GM23338 (cell line): ENCODE measurements around the gene MUC5AC. TPM values are rescaled to one million over a fixed set of nuclear protein-coding genes. Genes with fewer than 3 reads are reported as not detected.

Source experiments
- ATAC-seq: fragments of 200-7000 bp; cut with Tn5 transposase; 3 replicates; pipeline ENCODE4 v1.9.1; 2020
- DNase-seq: peaks from one replicate; pipeline ENCODE4 v3.0.0-alpha.2; 2015; ENCODE audit warnings: low spot score
- H2AFZ ChIP-seq: fragments of 200-600 bp; sonication (generic); 2 replicates; pipeline ENCODE4 v1.8.0; 2016; ENCODE audit warnings: antibody characterized with exemption, mild to moderate bottlenecking, moderate library complexity
- H3F3A ChIP-seq: fragments of 200-600 bp; sonication (generic); replicated peaks from 2 replicates; pipeline ENCODE4 v1.8.0; 2017; ENCODE audit warnings: antibody characterized with exemption, mixed run types, low read depth
- H3K27ac ChIP-seq: fragments of 200-600 bp; sonication (generic); 2 replicates; pipeline ENCODE4 v1.6.1; 2016; ENCODE audit warnings: low read depth
- H3K27me3 ChIP-seq: fragments of 200-600 bp; sonication (generic); 2 replicates; pipeline ENCODE4 v1.8.0; 2016; ENCODE audit warnings: mild to moderate bottlenecking, mixed run types, moderate library complexity; ENCODE audit not compliant: insufficient read depth
- H3K36me3 ChIP-seq: fragments of 200-600 bp; sonication (generic); 2 replicates; pipeline ENCODE4 v1.8.0; 2016; ENCODE audit warnings: mild to moderate bottlenecking; ENCODE audit not compliant: insufficient read depth
- H3K4me1 ChIP-seq: fragments of 200-600 bp; sonication (generic); 2 replicates; pipeline ENCODE4 v1.8.0; 2016; ENCODE audit warnings: mild to moderate bottlenecking, moderate library complexity; ENCODE audit not compliant: insufficient read depth
- H3K4me2 ChIP-seq: fragments of 200-600 bp; sonication (generic); 2 replicates; pipeline ENCODE4 v1.7.1; 2017; ENCODE audit warnings: mixed run types
- H3K4me3 ChIP-seq: fragments of 200-600 bp; sonication (generic); 2 replicates; pipeline ENCODE4 v1.6.1; 2016; ENCODE audit warnings: mixed run types
- H3K79me2 ChIP-seq: fragments of 200-600 bp; sonication (generic); replicated peaks from 2 replicates; pipeline ENCODE4 v1.8.0; 2017; ENCODE audit warnings: mild to moderate bottlenecking; ENCODE audit not compliant: insufficient read depth
- H3K9me2 ChIP-seq: fragments of 200-600 bp; sonication (generic); 2 replicates; pipeline ENCODE4 v1.8.0; 2017; ENCODE audit not compliant: insufficient read depth
- H4K20me1 ChIP-seq: fragments of 200-600 bp; sonication (generic); replicated peaks from 2 replicates; pipeline ENCODE4 v1.8.0; 2017; ENCODE audit warnings: mild to moderate bottlenecking; ENCODE audit not compliant: insufficient read depth
- H3K27ac Mint-ChIP-seq: 2 replicates; pipeline ENCODE4 v1.8.0; 2020; ENCODE audit warnings: inconsistent platforms, mild to moderate bottlenecking, moderate library complexity, mixed read lengths
- H3K27me3 Mint-ChIP-seq: 3 replicates; pipeline ENCODE4 v1.8.0; 2022; ENCODE audit warnings: low read depth, mild to moderate bottlenecking, moderate library complexity, mixed read lengths, inconsistent platforms; ENCODE audit not compliant: insufficient read depth, poor library complexity
- H3K36me3 Mint-ChIP-seq: 3 replicates; pipeline ENCODE4 v1.8.0; 2021; ENCODE audit warnings: low read depth, mild to moderate bottlenecking, inconsistent platforms, moderate library complexity, mixed read lengths
- H3K4me1 Mint-ChIP-seq: 3 replicates; pipeline ENCODE4 v1.8.0; 2020; ENCODE audit warnings: mild to moderate bottlenecking, inconsistent platforms, mixed read lengths
- H3K4me3 Mint-ChIP-seq: 3 replicates; pipeline ENCODE4 v1.8.0; 2021; ENCODE audit warnings: moderate library complexity, mild to moderate bottlenecking, inconsistent platforms, mixed read lengths
- H3K9me3 Mint-ChIP-seq: 3 replicates; pipeline ENCODE4 v1.8.0; 2020; ENCODE audit warnings: moderate library complexity, mild to moderate bottlenecking, inconsistent platforms, mixed read lengths
- CREB1 ChIP-seq: fragments of 250-450 bp; sonication (Bioruptor Pico); IDR thresholded peaks from 2 replicates; pipeline ENCODE4 v1.5.0; 2020; ENCODE audit warnings: low read depth, mild to moderate bottlenecking, moderate library complexity
- ETS1 ChIP-seq: IDR thresholded peaks from 2 replicates; pipeline ENCODE4 v1.6.1; 2016; ENCODE audit warnings: antibody characterized with exemption
- EZH2 ChIP-seq: fragments of 200-600 bp; sonication (generic); IDR thresholded peaks from one replicate; pipeline ENCODE4 v1.8.0; 2017; ENCODE audit warnings: antibody characterized with exemption, mild to moderate bottlenecking, low read depth; ENCODE audit not compliant: unreplicated experiment
- EZH2phosphoT487 ChIP-seq: fragments of 200-600 bp; sonication (generic); IDR thresholded peaks from one replicate; pipeline ENCODE4 v1.8.1; 2018; ENCODE audit warnings: antibody characterized with exemption; ENCODE audit not compliant: unreplicated experiment
- JUNB ChIP-seq: IDR thresholded peaks from one replicate; pipeline ENCODE4 v1.6.1; 2016; ENCODE audit warnings: antibody characterized with exemption; ENCODE audit not compliant: unreplicated experiment
- NANOG ChIP-seq: IDR thresholded peaks from 2 replicates; pipeline ENCODE4 v1.6.1; 2016; ENCODE audit warnings: antibody characterized with exemption, borderline replicate concordance
- POLR2AphosphoS5 ChIP-seq: IDR thresholded peaks from 2 replicates; pipeline ENCODE4 v1.6.1; 2016; ENCODE audit warnings: antibody characterized with exemption, low read depth
- STAT1 ChIP-seq: IDR thresholded peaks from one replicate; pipeline ENCODE4 v1.6.1; 2016; ENCODE audit warnings: antibody characterized with exemption; ENCODE audit not compliant: unreplicated experiment
- ZNF114 ChIP-seq: fragments of 250-450 bp; sonication (Bioruptor Pico); IDR thresholded peaks from 2 replicates; pipeline ENCODE4 v1.5.0; 2020; ENCODE audit warnings: mild to moderate bottlenecking, moderate library complexity
- ZNF331 ChIP-seq: fragments of 250-450 bp; sonication (Bioruptor Pico); IDR thresholded peaks from 2 replicates; pipeline ENCODE4 v1.5.0; 2020; ENCODE audit warnings: low read depth, mild to moderate bottlenecking, moderate library complexity
- ZNF462 ChIP-seq: fragments of 250-450 bp; sonication (Bioruptor Pico); IDR thresholded peaks from 2 replicates; pipeline ENCODE4 v1.5.0; 2020; ENCODE audit warnings: mild to moderate bottlenecking, moderate library complexity
- polyA plus RNA-seq: library from polyadenylated mRNA; unstranded; fragments of >200 nt; fragmentation: Nextera tagmentation; extraction: Ambion mirVana; gene quantifications from 2 replicates; pipeline ENCODE4 v1.2.1, GENCODE V29; 2016
- total RNA-seq: library from RNA; depleted of rRNA; stranded (reverse); fragments of >200 nt; shearing (Covaris generic); gene quantifications from 2 replicates; pipeline ENCODE4 v1.2.3, GENCODE V29; 2014
- TF ChIP-seq, protein P1 (sequence below), 2 experiments: fragments of 200-600 bp in 1 of 2; sonication (generic) in 1 of 2; conservative IDR thresholded peaks; 2 replicates each; pipeline versions ENCODE4 v1.5.1 to v1.6.1; 2016 to 2017; ENCODE audit warnings: antibody characterized with exemption in 2 of 2, low read depth in 2 of 2, mild to moderate bottlenecking in 2 of 2, moderate library complexity in 1 of 2
- TF ChIP-seq, protein P2 (sequence below): IDR thresholded peaks from one replicate; pipeline ENCODE4 v1.6.1; 2018; ENCODE audit warnings: antibody characterized with exemption; ENCODE audit not compliant: unreplicated experiment

MUC5AC gene
- total and polyA plus RNA-seq, 2 experiments from 2014 or later = not detected

DNA sequence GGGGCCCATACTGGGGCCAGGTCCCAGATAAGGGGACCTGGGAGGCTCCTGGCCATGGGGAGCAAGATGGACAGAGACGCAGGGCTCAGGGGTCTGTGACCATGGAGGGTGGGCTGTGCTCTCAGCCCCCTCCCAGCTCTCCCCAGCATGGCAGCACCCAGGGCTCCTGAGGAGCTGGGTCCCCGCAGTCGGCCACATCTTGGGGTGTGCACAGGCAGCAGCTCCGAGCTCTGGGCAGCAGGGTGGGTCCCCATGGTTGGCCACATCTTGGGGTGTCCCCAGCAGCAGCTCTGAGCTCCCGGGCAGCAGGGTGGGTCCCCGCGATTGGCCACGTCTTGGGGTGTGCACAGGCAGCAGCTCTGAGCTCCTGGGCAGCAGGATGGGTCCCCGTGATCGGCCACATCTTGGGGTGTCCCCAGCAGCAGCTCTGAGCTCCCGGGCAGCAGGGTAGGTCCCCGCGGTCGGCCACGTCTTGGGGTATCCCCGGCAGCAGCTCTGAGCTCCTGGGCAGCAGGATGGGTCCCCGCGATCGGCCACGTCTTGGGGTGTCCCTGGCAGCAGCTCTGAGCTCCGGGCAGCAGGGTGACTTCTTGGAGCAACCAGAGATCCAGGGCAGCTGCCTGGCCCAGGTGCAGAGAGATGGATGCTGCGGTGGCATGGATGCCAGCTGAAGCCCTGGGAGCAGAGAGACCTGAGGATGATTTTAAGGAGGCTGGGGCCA, 46.8 kb downstream of the MUC5AC start:
- DNase-seq (no peak), ATAC-seq (no peak)
- no peak overlapping the region for H2AFZ ChIP-seq
- Mint-ChIP-seq H3K27me3 (peaks cover 6% of the 10 kb centered on the region), H3K4me3 (no peak overlapping the region), H3K9me3 (peaks cover 5% of the 10 kb centered on the region), H3K4me1 (no peaks in the 10 kb centered on the region; the same call in 2 of the 3 replicates), H3K27ac (no peak overlapping the region), H3K36me3 (no peaks in the 10 kb centered on the region; the same call in 2 of the 3 replicates)
- H3K27me3 ChIP-seq = no peaks in the 10 kb centered on the region
- H3K79me2 ChIP-seq = no peaks in the 10 kb centered on the region
- no peaks in the 10 kb centered on the region for H3K4me1 ChIP-seq
- TF ChIP-seq ETS1 = no peak
- TF ChIP-seq ZNF114 (CRISPR knock-in tag) = no peak
- no peak for TF ChIP-seq STAT1
- no peak for TF ChIP-seq EZH2phosphoT487
- TF ChIP-seq POLR2AphosphoS5 = no peak
- no peak for TF ChIP-seq NANOG
- TF ChIP-seq JUNB = no peak
- no peak for TF ChIP-seq CREB1 (CRISPR knock-in tag)
- TF ChIP-seq EZH2 = no peak
- no peak for TF ChIP-seq ZNF462
- no peak for TF ChIP-seq ZNF331 (CRISPR knock-in tag)
- TF ChIP-seq, protein P1, sequence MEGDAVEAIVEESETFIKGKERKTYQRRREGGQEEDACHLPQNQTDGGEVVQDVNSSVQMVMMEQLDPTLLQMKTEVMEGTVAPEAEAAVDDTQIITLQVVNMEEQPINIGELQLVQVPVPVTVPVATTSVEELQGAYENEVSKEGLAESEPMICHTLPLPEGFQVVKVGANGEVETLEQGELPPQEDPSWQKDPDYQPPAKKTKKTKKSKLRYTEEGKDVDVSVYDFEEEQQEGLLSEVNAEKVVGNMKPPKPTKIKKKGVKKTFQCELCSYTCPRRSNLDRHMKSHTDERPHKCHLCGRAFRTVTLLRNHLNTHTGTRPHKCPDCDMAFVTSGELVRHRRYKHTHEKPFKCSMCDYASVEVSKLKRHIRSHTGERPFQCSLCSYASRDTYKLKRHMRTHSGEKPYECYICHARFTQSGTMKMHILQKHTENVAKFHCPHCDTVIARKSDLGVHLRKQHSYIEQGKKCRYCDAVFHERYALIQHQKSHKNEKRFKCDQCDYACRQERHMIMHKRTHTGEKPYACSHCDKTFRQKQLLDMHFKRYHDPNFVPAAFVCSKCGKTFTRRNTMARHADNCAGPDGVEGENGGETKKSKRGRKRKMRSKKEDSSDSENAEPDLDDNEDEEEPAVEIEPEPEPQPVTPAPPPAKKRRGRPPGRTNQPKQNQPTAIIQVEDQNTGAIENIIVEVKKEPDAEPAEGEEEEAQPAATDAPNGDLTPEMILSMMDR (conservative IDR thresholded peaks at IDR 0.05; ENCODE audit: low read depth in 2 of 2) = no peak
- TF ChIP-seq, protein P2, sequence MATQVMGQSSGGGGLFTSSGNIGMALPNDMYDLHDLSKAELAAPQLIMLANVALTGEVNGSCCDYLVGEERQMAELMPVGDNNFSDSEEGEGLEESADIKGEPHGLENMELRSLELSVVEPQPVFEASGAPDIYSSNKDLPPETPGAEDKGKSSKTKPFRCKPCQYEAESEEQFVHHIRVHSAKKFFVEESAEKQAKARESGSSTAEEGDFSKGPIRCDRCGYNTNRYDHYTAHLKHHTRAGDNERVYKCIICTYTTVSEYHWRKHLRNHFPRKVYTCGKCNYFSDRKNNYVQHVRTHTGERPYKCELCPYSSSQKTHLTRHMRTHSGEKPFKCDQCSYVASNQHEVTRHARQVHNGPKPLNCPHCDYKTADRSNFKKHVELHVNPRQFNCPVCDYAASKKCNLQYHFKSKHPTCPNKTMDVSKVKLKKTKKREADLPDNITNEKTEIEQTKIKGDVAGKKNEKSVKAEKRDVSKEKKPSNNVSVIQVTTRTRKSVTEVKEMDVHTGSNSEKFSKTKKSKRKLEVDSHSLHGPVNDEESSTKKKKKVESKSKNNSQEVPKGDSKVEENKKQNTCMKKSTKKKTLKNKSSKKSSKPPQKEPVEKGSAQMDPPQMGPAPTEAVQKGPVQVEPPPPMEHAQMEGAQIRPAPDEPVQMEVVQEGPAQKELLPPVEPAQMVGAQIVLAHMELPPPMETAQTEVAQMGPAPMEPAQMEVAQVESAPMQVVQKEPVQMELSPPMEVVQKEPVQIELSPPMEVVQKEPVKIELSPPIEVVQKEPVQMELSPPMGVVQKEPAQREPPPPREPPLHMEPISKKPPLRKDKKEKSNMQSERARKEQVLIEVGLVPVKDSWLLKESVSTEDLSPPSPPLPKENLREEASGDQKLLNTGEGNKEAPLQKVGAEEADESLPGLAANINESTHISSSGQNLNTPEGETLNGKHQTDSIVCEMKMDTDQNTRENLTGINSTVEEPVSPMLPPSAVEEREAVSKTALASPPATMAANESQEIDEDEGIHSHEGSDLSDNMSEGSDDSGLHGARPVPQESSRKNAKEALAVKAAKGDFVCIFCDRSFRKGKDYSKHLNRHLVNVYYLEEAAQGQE = no peak
- H3K4me2 ChIP-seq = no peak overlapping the region
- no peaks in the 10 kb centered on the region for H3F3A ChIP-seq
- H3K9me2 ChIP-seq = no peaks in the 10 kb centered on the region
- H3K4me3 ChIP-seq = no peak overlapping the region
- no peaks in the 10 kb centered on the region for H4K20me1 ChIP-seq
- no peak overlapping the region for H3K27ac ChIP-seq
- H3K36me3 ChIP-seq = no peaks in the 10 kb centered on the region
